Right lobe of liver (tissue), 4 donors: Measurements from ENCODE around the gene ARHGAP20.

Experiments used
- POLR2A ChIP-seq: fragments of 450-650 bp; IDR thresholded peaks from one replicate; pipeline ENCODE4 v1.6.1; 2017; ENCODE audit warnings: antibody characterized with exemption, mild to moderate bottlenecking
- TF ChIP-seq, protein P1 (sequence below), 4 donors: fragments of 200-600 bp in 3 of 4; fragments of 450-650 bp in 1 of 4; IDR thresholded peaks; one replicate each; pipeline versions ENCODE4 v1.5.1 to v1.8.0; 2016 to 2022; ENCODE audit warnings: antibody characterized with exemption in 4 of 4, mild to moderate bottlenecking in 2 of 4
- donor health status: DM: no; HTN: no; CAD: no.
- donor health status: DM: no; HTN: no; CAD: no.
- donor health status: DM: no; HTN: yes; CAD: no.

DNA sequence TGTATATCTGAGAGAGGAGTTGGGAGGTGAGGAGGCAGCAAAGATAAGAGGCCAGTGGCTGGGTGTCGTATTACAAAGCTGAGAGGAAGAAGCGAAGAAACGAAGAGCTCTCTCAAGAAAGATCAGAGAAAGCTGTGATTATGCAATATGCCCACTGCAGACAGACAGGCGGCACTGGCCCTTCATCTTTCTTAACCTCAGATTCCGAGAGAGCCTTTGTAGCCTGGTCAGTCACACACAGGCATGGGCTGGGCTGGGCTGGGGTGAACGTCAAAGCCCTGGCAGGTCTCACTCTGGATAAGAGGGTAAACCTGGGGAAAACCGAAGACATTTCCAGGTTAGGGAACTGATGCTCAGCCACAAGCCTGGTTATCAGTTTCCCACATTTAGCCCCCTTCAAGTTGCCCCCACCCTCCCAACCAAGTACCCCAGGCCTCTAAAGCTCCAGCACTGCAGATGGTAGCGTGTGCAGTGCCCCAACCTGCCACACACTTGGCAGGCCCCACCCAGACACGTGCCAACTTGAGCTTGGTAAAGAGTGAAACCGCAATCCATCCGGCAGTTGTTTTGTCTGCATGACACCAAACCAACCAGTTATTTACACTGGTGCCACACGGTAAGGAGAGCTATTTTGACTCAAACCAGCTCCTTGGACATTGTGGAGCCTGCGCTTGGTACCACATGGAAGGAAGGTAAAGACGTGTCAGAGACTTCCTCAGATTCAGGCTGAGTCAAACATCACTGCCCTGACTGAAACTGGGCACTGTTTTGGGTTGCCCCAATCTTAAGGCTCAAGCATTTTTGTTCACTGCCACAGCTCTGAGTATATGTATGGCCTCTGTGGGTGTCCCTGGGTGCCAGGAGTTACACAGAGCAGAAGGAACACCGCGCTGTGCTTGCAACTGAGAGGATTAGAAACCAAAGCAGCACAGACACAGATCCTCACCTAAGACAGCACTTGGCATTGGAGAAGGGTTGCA is 146.6 kb downstream of the ARHGAP20 start:
- TF ChIP-seq, protein P1, sequence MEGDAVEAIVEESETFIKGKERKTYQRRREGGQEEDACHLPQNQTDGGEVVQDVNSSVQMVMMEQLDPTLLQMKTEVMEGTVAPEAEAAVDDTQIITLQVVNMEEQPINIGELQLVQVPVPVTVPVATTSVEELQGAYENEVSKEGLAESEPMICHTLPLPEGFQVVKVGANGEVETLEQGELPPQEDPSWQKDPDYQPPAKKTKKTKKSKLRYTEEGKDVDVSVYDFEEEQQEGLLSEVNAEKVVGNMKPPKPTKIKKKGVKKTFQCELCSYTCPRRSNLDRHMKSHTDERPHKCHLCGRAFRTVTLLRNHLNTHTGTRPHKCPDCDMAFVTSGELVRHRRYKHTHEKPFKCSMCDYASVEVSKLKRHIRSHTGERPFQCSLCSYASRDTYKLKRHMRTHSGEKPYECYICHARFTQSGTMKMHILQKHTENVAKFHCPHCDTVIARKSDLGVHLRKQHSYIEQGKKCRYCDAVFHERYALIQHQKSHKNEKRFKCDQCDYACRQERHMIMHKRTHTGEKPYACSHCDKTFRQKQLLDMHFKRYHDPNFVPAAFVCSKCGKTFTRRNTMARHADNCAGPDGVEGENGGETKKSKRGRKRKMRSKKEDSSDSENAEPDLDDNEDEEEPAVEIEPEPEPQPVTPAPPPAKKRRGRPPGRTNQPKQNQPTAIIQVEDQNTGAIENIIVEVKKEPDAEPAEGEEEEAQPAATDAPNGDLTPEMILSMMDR (IDR thresholded peaks at IDR 0.05): no peak
- no peak for TF ChIP-seq POLR2A
